Measurements from ENCODE around the gene POU2F1.

GRCh38 chr1:167244244-167244643 lies 23.6 kb downstream of the POU2F1 start:
- TF ChIP-seq, protein P1, sequence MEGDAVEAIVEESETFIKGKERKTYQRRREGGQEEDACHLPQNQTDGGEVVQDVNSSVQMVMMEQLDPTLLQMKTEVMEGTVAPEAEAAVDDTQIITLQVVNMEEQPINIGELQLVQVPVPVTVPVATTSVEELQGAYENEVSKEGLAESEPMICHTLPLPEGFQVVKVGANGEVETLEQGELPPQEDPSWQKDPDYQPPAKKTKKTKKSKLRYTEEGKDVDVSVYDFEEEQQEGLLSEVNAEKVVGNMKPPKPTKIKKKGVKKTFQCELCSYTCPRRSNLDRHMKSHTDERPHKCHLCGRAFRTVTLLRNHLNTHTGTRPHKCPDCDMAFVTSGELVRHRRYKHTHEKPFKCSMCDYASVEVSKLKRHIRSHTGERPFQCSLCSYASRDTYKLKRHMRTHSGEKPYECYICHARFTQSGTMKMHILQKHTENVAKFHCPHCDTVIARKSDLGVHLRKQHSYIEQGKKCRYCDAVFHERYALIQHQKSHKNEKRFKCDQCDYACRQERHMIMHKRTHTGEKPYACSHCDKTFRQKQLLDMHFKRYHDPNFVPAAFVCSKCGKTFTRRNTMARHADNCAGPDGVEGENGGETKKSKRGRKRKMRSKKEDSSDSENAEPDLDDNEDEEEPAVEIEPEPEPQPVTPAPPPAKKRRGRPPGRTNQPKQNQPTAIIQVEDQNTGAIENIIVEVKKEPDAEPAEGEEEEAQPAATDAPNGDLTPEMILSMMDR (IDR thresholded peaks at IDR 0.05) = no peak
- TF ChIP-seq EZH2 (IDR thresholded peaks at IDR 0.05; ENCODE audit: borderline replicate concordance, insufficient read depth, low read depth, low read length, poor library complexity, severe bottlenecking) = no peak
